AG04450 (cell line): Measurements from ENCODE around the gene GTF2IRD1. TPM values are rescaled to one million over a fixed set of nuclear protein-coding genes. Genes with fewer than 3 reads are reported as not detected.
"Not testable (repeated sequence)": the region's sequence is repeated elsewhere in the genome, so short reads cannot be mapped to it uniquely, and the experiment has no call there.

Source experiments
- CTCF ChIA-PET: fragments of 300-600, 350-600 bp; formaldehyde crosslinking; extraction: SDS; loops from one replicate; lab custom pipeline; 2022; ENCODE audit warnings: antibody characterized with exemption, inconsistent platforms; lab: Charles Lee
- POLR2A ChIA-PET: fragments of 350-600 bp; formaldehyde crosslinking; extraction: SDS; loops from one replicate; lab custom pipeline; 2021; ENCODE audit warnings: antibody characterized with exemption, inconsistent platforms; lab: Yijun Ruan, JAX
- DNase-seq: peaks from one replicate; pipeline ENCODE4 v3.0.0-alpha.2; 2011; ENCODE audit warnings: low read depth, low spot score
- H3K27ac ChIP-seq: one replicate; pipeline ENCODE4 v1.5.1; 2012; ENCODE audit warnings: low read depth, low read length, control low read depth
- H3K27me3 ChIP-seq: one replicate; pipeline ENCODE4 v1.6.0; 2012; ENCODE audit warnings: low read length; ENCODE audit not compliant: control insufficient read depth, insufficient read depth
- H3K4me3 ChIP-seq: 2 replicates; pipeline ENCODE4 v1.5.1; 2011; ENCODE audit warnings: mild to moderate bottlenecking, low read depth, low read length, control low read depth
- H3K9me3 ChIP-seq: 2 replicates; pipeline ENCODE4 v1.5.1; 2012; ENCODE audit warnings: low read length; ENCODE audit not compliant: control insufficient read depth, insufficient read depth
- CTCF ChIP-seq: IDR thresholded peaks from 2 replicates; pipeline ENCODE4 v1.5.1; 2011; ENCODE audit warnings: low read depth, low read length, control low read depth, inconsistent platforms
- polyA plus RNA-seq: library from polyadenylated mRNA; depleted of rRNA; stranded (reverse); fragments of >200 nt; gene quantifications from 2 replicates; pipeline ENCODE4 v1.2.3, GENCODE V29; 2011

Gene GTF2IRD1
- polyA plus RNA-seq, 1 experiment: 23.5 TPM

- TF ChIP-seq CTCF: no peak
- no peak overlapping the region for H3K27ac ChIP-seq
- no peak for DNase-seq
- no peak overlapping the region for H3K4me3 ChIP-seq
- ChIA-PET POLR2A (no interaction called here), CTCF (interaction anchor here (0.7 to 2.0 kb wide), 3 partner anchors 12 to 452 kb away, joined by 3 to 28 read pairs (median 3); no protein-coding TSS in a partner anchor)
- no peaks in the 10 kb centered on the region for H3K9me3 ChIP-seq
- H3K27me3 ChIP-seq: no peaks in the 10 kb centered on the region
Observed at GRCh38 chr7:74418538-74418937, 35.2 kb upstream of the GTF2IRD1 start.

- H3K4me3 ChIP-seq, H3K9me3 ChIP-seq, H3K27me3 ChIP-seq, DNase-seq, POLR2A ChIA-PET, H3K27ac ChIP-seq: not testable (repeated sequence)
- CTCF ChIA-PET: interaction anchor here (0.8 to 2.4 kb wide), 4 partner anchors 20 to 147 kb away, joined by 4 to 10 read pairs (median 6); no protein-coding TSS in a partner anchor
Observed at GRCh38 chr7:74419232-74419631, 34.5 kb upstream of the GTF2IRD1 start.

- TF ChIP-seq CTCF: no peak
- no peaks in the 10 kb centered on the region for H3K27me3 ChIP-seq
- POLR2A ChIA-PET: interaction anchor here (0.6 kb wide), 2 partner anchors 191 to 393 kb away, joined by 3 to 5 read pairs; no protein-coding TSS in a partner anchor
- H3K9me3 ChIP-seq: no peaks in the 10 kb centered on the region
- no peak overlapping the region for H3K27ac ChIP-seq
- CTCF ChIA-PET: interaction anchor here (0.6 to 2.4 kb wide), 5 partner anchors 20 to 147 kb away, joined by 4 to 10 read pairs (median 5); no protein-coding TSS in a partner anchor
- no peak overlapping the region for H3K4me3 ChIP-seq
- no peak for DNase-seq
Observed at GRCh38 chr7:74420006-74420405, 33.7 kb upstream of the GTF2IRD1 start.

- TF ChIP-seq CTCF: no peak
- ChIA-PET CTCF (no interaction called here), POLR2A (no interaction called here)
- Histone ChIP-seq H3K27ac (no peak overlapping the region), H3K4me3 (no peak overlapping the region), H3K9me3 (no peaks in the 10 kb centered on the region), H3K27me3 (no peaks in the 10 kb centered on the region)
- DNase-seq: no peak
Observed at GRCh38 chr7:74424291-74424880, 29.3 kb upstream of the GTF2IRD1 start.

- Histone ChIP-seq H3K27me3 (no peaks in the 10 kb centered on the region), H3K27ac (no peak overlapping the region), H3K9me3 (no peaks in the 10 kb centered on the region), H3K4me3 (no peak overlapping the region)
- ChIA-PET CTCF (interaction anchor here (0.8 to 1.1 kb wide), 3 partner anchors 15 to 27 kb away, joined by 3 to 5 read pairs (median 4); no protein-coding TSS in a partner anchor), POLR2A (no interaction called here)
- TF ChIP-seq CTCF: no peak
- DNase-seq: no peak
Observed at GRCh38 chr7:74428023-74428422, 25.7 kb upstream of the GTF2IRD1 start.
